ENCODE data around the gene APOBEC3B.
"Not testable (repeated sequence)": the region's sequence is repeated elsewhere in the genome, so short reads cannot be mapped to it uniquely, and the experiment has no call there.

The APOBEC3B gene

DNA sequence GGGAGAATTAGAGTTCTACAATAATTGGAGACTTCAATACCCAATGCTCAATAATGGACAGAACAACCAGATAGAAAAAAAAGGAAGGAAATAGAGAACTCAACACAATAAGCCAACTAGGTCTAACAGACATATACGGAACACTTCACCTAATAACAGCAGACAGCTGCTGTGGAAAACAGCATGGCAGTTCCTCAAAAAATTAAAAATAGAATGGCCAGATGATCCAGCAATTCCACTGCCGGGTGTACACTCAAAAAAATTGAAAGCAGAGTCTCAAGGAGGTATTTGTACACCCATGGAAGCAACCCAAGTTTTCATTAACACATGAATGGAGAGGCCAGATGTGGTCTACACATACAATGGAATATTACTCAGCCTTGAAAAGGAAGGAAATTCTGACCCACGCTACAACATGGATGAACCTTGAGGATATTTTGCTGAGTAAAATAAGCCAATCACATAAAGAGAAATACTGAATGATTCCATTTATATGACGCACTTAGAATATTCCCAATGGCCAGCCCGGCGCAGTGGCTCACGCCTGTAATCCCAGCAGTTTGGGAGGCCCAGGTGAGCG, 26.2 kb downstream of the APOBEC3B start:
- not testable (repeated sequence) for DNase-seq

DNA sequence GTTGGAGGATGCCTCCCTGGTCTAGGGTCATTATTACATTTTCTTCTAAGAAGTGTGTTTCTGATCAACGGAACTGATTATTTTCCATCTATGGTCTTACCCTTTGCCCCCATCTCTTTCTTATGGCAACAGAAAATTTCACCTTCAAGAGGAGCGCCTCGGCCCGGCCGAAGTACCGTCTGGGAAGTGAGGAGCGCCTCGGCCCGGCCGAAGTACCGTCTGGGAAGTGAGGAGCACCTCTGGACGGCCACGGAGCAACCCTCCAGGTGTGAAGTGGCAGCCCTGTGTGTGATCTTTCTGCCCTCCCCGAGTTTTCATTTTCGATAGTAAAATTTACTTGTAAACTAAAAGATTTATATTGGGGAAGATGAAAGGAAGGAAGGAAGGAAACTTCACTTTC, 28.8 kb downstream of the APOBEC3B start:
- no peak for DNase-seq

DNA sequence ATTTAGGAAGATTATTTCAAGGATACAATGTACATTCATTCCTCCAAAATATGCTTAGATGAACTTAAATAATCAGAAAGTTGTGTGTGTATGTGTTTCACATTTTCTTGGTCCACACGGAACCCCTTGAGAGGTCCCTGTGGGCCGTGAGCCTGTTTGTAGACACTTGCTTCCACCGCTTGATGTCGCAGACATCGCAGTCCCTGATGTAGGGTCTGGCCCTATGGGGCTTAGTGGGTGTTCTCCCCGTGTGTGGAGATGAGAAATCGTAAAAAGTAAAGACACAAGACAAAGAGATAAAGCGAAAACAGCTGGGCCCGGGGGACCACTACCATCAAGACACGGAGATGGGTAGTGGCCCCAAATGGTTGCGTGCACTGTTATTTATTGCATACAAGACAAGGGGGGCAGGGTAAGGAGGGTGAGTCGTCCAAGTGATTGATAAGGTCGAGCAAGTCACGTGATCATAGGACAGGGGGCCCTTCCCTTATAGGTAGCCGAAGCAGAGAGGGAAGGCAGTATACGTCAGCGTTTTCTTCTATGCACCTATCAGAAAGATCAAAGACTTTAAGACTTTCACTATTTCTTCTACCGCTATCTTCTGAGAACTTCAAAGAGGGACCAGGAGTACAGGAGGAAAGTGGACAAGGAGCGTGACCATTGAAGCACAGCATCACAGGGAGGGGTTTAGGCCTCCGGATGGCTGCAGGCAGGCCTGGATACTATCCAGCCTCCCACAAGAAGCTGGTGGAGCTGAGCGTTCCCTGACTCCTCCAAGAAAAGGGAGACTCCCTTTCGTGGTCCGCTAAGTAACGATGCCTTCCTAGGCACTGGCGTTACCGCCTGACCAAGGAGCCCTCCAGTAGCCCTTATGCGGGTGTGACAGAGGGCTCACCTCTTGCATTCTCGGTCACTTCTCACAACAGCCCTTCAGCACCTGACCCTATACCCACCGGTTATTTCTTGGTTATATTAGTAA, 30.7 kb downstream of the APOBEC3B start:
- no peak for DNase-seq

GRCh38 chr22:39013561-39013941, 31.4 kb downstream of the APOBEC3B start:
- DNase-seq, result not testable (repeated sequence)

- DNase-seq, result peak; percentile 56
These were observed 32.0 kb downstream of the APOBEC3B start, which contains the start of gene APOBEC3C for GRCh38 chr22:39013942-39014722. TSS of gene APOBEC3C (plus strand) at chr22:39014257. CDS start at chr22:39014363, 106 bp downstream.

GRCh38 chr22:39014723-39015121, 32.6 kb downstream of the APOBEC3B start:
- DNase-seq, result not testable (repeated sequence)

GRCh38 chr22:39016592-39016991, 34.4 kb downstream of the APOBEC3B start:
- DNase-seq, result no peak

DNA sequence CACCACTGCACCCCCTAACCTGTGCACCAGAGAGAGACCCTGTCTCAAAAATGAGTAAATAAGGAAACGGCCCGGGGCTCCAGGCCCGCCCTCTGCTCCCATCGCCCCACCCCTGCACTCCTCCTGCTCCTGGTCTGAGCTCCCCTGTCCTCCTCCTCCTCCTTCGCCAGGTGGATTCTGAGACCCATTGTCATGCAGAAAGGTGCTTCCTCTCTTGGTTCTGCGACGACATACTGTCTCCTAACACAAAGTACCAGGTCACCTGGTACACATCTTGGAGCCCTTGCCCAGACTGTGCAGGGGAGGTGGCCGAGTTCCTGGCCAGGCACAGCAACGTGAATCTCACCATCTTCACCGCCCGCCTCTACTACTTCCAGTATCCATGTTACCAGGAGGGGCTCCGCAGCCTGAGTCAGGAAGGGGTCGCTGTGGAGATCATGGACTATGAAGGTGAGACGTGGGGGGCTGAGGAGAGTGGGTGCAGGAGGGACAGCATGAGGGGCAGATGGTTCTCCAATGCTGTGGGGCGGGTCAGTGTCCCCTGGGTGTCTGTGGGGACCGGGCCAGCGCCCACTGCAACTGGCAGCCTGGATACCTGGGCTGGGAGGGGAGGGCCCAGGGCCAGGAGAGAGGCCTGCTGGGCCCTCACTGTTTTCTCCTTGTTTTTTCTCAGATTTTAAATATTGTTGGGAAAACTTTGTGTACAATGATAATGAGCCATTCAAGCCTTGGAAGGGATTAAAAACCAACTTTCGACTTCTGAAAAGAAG, 35.6 kb downstream of the APOBEC3B start:
- no peak for DNase-seq

DNA sequence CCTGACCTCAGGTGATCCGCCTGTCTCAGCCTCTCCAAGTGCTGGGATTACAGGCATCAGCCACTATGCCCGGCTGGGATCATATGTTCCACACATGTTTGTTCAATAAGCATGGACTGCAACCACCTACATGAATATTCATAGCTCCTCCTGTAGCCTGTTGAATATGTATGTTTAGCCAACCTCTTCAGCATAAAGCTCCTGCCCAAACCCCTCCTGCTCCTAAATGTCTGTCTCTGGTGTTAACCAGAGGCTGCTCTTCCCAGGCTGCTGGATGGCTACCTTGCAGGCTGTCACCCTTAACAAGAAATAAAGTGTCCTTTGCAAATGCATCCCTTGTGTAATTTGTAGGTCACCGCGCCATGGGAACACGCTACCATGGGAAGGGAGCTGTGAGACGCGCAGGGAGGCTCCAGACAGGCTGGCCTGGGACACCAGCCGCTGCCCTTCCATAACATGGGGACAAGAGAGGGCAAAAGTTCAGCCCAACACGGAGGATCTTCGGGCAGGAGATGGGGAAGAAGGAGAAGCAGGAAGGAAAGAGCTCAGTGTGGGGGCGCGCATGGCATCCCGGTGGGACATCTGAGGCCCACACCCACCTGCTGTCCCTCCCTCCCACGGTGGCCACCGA, 38.0 kb downstream of the APOBEC3B start:
- DNase-seq, result not testable (repeated sequence)

- no peak for DNase-seq
These were observed 39.6 kb downstream of the APOBEC3B start for GRCh38 chr22:39021552-39022250.

- DNase-seq, result no peak
These were observed 42.6 kb downstream of the APOBEC3B start for GRCh38 chr22:39024519-39025308.

- no peak for DNase-seq
These were observed 44.5 kb downstream of the APOBEC3B start for GRCh38 chr22:39026509-39027150.

GRCh38 chr22:39027717-39028116, 45.6 kb downstream of the APOBEC3B start:
- no peak for DNase-seq

- DNase-seq, result no peak
These were observed 46.1 kb downstream of the APOBEC3B start for GRCh38 chr22:39028281-39028680.

GRCh38 chr22:39029227-39029626, 47.1 kb downstream of the APOBEC3B start:
- no peak for DNase-seq

GRCh38 chr22:39030705-39031104, 48.6 kb downstream of the APOBEC3B start:
- no peak for DNase-seq

DNA sequence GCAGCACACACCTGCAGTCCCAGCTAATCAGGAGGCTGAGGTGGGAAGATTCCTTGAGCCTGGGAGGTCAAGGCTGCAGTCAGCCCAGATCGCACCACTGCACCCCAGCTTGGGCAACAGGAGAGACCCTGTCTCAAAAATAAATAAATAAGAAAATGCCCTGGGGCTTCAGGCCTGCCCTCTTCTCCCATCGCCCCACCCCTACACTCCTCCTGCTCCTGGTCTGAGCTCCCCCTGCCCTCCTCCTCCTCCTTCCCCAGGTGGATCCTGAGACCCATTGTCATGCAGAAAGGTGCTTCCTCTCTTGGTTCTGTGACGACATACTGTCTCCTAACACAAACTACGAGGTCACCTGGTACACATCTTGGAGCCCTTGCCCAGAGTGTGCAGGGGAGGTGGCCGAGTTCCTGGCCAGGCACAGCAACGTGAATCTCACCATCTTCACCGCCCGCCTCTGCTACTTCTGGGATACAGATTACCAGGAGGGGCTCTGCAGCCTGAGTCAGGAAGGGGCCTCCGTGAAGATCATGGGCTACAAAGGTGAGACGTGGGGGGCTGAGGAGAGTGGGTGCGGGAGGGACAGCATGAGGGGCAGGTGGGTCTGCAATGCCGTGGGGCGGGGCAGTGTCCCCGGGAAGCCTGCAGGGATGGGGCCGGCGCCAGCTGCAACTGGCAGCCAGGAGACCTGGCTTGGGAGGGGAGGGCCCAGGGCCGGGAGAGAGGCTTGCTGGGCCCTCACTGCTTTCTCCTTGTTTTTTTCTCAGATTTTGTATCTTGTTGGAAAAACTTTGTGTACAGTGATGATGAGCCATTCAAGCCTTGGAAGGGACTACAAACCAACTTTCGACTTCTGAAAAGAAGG, 49.5 kb downstream of the APOBEC3B start:
- DNase-seq, result not testable (repeated sequence)

DNA sequence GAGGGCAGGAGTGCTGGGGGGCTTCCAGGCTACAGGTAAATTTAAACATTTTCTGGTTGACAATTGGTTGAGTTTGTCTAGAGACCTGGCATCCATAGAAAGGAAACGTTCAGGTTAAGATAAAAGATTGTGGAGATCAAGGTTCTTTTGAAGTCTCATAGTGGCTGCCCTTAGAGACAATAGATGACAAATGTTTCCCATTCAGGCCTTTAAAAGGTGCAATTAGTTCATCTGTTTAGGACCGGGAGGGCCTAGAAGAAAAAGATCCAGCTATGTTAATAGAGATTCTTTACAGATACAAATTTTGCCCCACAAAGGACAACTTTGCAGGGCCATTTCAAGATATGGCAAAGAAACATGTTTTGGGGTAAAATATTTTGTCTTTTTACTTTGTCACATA, 54.9 kb downstream of the APOBEC3B start:
- not testable (repeated sequence) for DNase-seq

All from T-helper 9 cell (primary cell).